ENCODE results near the gene RAP1GAP2.
"Not testable (repeated sequence)": the region's sequence is repeated elsewhere in the genome, so short reads cannot be mapped to it uniquely, and the experiment has no call there.

Gene RAP1GAP2

DNA sequence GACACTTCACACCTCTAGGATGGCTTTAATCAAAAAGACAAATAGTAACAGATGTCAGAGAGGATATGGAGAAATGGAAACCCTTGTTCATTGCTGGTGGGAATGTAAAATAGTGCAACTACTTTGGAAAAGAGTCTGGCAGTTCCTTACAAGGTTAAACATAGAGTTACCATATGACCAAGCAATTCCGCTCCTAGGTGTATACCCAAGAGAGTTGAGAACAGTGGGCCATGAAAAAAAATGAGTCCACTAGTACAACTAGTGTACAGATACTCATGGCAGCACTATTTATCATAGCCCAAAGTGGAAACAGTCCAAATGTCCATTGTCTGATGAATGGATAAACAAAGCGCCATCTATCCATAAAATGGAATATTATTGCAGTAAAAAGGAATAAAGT lies 228.1 kb downstream of the RAP1GAP2 start:
- H3K9me3 ChIP-seq = no peaks in the 10 kb centered on the region
- DNase-seq (ENCODE audit: low spot score in 2 of 2) = no peak
- no peaks in the 10 kb centered on the region for H3K36me3 ChIP-seq (replicated peaks)
- H3K4me3 ChIP-seq = no peak overlapping the region
- in situ Hi-C loops (cut with MboI; ENCODE audit: low sequenced_read_pairs) = loop anchor here (25.0 kb wide), 1 partner anchor 637 kb away; no protein-coding TSS in a partner anchor
- no peaks in the 10 kb centered on the region for H3K4me1 ChIP-seq
- H3K27me3 ChIP-seq (ENCODE audit: low read depth) = no peaks in the 10 kb centered on the region

- Histone ChIP-seq H3K9me3 (no peaks in the 10 kb centered on the region), H3K27me3 (ENCODE audit: low read depth) (no peaks in the 10 kb centered on the region), H3K36me3 (replicated peaks) (no peaks in the 10 kb centered on the region; the same call in 1 of the 2 replicates), H3K4me1 (no peaks in the 10 kb centered on the region), H3K4me3 (no peak overlapping the region)
- no peak for DNase-seq (ENCODE audit: low spot score in 2 of 2)
- in situ Hi-C loops (cut with MboI; ENCODE audit: low sequenced_read_pairs) = no loop called here
Measured at GRCh38 chr17:3025421-3026124, 229.3 kb downstream of the RAP1GAP2 start.

- no peaks in the 10 kb centered on the region for H3K9me3 ChIP-seq
- no peak overlapping the region for H3K4me3 ChIP-seq
- in situ Hi-C loops (cut with MboI; ENCODE audit: low sequenced_read_pairs) = no loop called here
- H3K4me1 ChIP-seq = no peaks in the 10 kb centered on the region
- no peaks in the 10 kb centered on the region; the same call in 1 of the 2 replicates for H3K36me3 ChIP-seq (replicated peaks)
- no peaks in the 10 kb centered on the region for H3K27me3 ChIP-seq (ENCODE audit: low read depth)
- DNase-seq (ENCODE audit: low spot score in 2 of 2) = no peak
Measured at GRCh38 chr17:3026125-3026855, 230.1 kb downstream of the RAP1GAP2 start.

DNA sequence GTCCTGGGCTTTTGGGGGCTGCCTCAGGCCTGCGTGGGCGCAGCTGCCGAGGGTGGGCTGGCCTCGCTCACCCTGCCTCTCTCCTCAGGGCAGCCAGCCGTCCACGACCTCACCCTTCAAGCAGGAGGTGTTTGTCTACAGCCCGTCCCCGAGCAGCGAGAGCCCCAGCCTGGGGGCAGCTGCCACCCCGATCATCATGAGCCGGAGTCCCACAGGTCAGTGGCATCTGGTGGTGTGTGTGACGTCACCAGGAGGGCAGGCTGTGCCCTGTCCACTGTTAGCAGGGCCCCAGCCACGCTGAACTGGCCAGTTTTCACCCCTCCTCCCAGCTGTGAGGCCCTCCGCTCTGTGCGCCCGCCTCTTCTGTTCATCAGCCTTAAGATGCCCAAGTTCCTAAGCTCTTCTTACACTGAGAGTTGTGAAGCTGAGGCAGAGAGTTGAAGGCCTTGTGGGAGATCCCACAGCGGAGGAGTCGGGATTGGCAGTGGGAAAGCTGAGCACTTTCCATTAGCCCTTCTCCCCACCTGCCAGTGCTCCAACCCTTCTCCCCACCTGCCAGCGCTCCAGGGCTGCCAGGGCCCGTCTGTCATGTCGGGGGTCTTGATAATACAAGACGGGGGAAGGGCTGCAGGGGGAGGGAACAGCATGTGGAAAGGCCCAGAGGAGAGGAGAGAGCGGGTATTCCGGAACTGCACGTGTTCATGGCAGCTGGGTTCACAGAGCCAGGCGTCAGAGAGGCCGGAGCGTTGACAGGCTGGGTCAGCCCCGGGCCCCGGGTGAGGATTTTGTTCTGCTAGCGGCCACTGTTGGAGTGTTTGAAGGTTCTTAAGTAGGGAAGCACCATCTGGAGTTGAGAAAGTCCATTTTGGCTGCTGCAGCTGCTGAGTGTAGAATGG lies 230.9 kb downstream of the RAP1GAP2 start:
- DNase-seq (ENCODE audit: low spot score in 2 of 2) = no peak
- no peaks in the 10 kb centered on the region for H3K9me3 ChIP-seq
- H3K4me1 ChIP-seq = no peaks in the 10 kb centered on the region
- H3K36me3 ChIP-seq (replicated peaks) = no peaks in the 10 kb centered on the region; the same call in 1 of the 2 replicates
- no peaks in the 10 kb centered on the region for H3K27me3 ChIP-seq (ENCODE audit: low read depth)
- no peak overlapping the region for H3K4me3 ChIP-seq
- in situ Hi-C loops (cut with MboI; ENCODE audit: low sequenced_read_pairs) = no loop called here

DNA sequence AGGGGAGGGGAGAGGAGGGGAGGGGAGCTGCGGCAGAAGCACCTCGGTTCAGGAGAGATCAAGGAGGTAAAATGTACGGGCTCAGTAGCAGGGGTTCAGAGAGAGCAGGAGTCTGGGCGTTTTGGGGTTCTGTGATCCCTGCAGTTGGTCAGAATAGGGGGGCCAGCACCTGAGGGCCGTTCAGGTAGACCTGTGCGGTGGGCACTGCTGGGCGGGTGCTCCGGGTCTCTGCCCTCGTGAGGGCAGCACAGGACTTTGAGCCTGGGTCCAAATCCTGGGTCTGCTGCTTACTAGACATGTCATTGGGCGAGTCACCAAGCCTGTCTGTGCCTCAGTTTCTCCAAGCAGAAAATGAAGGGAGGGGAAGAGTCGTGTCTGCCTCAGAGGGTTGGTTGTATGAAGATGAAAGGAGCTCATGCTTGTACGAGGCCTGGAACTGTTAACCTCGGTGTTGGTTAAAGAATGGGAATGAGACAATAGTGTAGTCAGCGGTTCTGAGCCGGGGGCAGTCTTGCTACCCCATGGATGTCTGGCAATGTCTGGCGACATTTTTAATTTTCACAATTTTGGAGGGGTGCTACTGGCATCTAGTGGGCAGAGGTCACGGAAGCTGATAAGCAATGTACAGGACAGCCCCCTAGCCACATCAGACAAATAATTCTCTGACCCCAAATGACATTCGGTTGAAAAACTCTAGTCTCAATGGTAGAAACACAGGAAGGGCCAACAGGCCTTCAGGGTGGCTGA lies 231.7 kb downstream of the RAP1GAP2 start:
- H3K9me3 ChIP-seq = no peaks in the 10 kb centered on the region
- in situ Hi-C loops (cut with MboI; ENCODE audit: low sequenced_read_pairs) = no loop called here

DNA sequence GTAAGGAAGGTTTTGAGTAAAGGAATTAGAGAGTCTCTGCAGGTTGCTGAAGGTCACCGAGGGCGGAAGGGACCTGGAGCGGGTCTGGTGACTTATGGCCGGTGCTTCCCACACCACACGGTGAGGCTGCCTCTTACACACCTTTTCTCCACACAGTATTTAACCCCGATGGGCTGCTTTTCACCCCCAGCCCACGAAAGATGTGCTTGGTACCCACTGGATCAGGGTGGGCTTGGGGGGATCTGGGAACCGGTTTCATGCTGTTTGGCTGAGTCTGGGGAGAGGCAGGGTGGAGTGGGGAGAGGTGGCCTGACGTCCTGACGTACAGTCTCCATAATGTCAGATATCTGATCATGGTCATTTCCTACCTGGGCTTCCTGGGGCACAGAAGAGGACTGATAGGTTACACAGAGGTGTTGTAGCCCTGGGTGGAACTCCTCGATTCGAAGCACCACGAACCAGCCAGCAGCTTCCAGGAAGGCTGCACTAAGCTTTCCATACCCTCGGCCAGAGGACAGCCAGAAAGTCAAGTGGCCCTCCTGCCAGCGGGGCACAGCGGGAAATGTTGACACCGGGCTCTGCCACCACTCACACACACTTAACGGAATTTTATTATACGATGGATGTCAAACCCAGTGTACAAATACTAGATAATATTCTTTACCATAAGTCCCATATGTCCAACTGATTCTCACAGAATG lies 233.1 kb downstream of the RAP1GAP2 start:
- H3K4me1 ChIP-seq = no peaks in the 10 kb centered on the region
- DNase-seq (ENCODE audit: low spot score in 2 of 2) = no peak
- H3K9me3 ChIP-seq = no peaks in the 10 kb centered on the region
- no peak overlapping the region for H3K4me3 ChIP-seq
- no peaks in the 10 kb centered on the region for H3K27me3 ChIP-seq (ENCODE audit: low read depth)
- H3K36me3 ChIP-seq (replicated peaks) = no peaks in the 10 kb centered on the region; the same call in 1 of the 2 replicates
- in situ Hi-C loops (cut with MboI; ENCODE audit: low sequenced_read_pairs) = no loop called here

More for the DNA sequence above, 231.7 kb downstream of the RAP1GAP2 start:
- H3K4me3 ChIP-seq = no peak overlapping the region
- no peaks in the 10 kb centered on the region for H3K27me3 ChIP-seq (ENCODE audit: low read depth)
- no peak for DNase-seq (ENCODE audit: low spot score in 2 of 2)
- H3K36me3 ChIP-seq (replicated peaks) = no peaks in the 10 kb centered on the region; the same call in 1 of the 2 replicates
- no peaks in the 10 kb centered on the region for H3K4me1 ChIP-seq

DNA sequence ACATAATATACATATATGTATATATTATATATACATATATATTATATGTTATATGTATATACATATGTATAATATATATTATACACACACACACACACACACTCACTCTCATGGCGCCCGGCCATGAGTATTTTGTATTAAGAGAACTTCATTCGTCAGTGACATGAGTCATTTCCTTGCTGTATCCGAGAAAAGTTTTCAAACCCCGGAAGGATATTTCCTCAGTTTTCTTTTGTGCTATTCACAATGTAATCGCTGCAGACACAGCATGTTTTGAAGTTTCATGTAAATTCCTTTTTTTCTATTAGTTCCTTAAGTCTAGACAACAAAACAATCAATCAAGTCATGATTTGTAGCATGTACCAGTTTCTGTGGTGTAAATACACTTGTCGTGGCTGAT lies 233.9 kb downstream of the RAP1GAP2 start:
- Histone ChIP-seq H3K4me3 (no peak overlapping the region), H3K27me3 (ENCODE audit: low read depth) (no peaks in the 10 kb centered on the region), H3K9me3 (no peaks in the 10 kb centered on the region), H3K36me3 (replicated peaks) (no peaks in the 10 kb centered on the region; the same call in 1 of the 2 replicates), H3K4me1 (no peaks in the 10 kb centered on the region)
- no peak for DNase-seq (ENCODE audit: low spot score in 2 of 2)
- in situ Hi-C loops (cut with MboI; ENCODE audit: low sequenced_read_pairs) = no loop called here

DNA sequence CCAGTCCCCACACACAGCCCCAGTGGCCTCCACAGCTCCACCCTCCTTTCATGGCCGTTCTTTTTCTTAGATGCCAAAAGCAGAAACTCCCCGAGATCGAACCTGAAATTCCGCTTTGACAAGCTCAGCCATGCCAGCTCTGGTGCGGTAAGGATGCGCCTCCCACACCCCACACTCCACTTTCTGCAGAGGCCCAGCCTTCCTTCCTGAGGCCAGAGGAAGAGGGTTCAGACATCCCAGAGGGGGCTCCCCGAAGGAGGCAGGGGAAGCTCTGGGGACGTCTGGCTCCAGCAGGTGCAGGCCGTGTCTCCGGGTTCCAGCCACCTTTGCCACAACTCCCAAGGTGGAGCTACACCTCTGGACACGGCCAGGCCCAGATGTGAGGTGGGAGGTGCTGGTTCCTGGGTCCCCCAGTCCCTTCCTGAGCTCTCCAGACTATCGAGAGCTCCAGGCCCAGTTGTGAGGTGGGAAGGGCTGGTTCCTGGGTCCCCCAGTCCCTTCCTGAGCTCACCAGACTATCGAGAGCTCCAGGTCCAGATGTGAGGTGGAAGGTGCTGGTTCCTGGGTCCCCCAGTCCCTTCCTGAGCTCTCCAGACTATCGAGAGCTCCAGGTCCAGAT lies 234.7 kb downstream of the RAP1GAP2 start:
- H3K36me3 ChIP-seq (replicated peaks); DNase-seq (ENCODE audit: low spot score in 2 of 2); in situ Hi-C loops (cut with MboI; ENCODE audit: low sequenced_read_pairs): not testable (repeated sequence)

DNA sequence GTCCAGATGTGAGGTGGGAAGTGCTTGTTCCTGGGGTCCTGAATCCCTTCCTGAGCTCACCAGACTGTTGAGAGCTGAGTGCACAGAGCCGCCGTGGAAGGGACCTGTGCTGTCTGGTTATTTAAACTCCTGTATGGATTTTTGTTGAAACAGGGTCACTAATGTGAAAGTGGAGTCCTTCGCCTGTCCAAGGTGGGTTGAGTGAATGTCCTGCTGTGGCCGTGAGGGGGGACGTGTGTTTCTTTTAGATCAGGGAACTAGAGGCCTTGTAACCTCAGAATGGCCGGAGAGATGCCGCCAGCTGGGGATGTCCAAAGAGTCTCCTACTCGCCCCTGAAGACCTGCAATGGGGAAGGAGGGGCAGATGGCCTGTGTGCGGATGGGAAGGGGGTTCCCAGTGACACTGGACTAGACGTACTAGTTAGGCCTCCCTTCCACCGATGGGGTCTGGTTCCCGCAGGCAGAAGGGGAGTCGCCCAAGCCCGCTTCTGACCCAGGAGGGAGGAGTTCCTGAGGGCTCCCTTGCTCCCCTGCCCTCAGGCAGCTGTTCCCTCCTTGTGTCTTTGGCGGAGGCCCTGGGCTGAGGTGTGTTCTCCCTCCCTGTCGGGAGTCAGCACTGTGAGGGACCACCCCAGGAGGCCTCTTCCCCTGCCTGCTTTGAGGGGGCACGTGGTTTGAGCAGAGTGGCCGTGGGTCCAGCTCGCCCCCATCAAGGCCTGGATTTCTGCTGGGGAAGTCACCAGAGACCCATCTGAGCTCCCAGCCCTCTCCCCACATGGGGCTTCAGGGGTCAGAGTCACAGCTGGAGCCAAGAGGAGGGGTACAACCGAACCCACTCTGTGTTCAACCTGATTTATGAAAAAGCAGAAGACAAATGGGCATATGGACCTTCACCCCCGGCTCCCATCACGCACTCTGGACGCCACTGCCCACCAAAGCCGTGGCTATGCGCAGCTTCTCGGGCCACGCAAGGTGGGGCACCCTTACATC lies 236.3 kb downstream of the RAP1GAP2 start:
- H3K4me1 ChIP-seq = no peaks in the 10 kb centered on the region
- no peaks in the 10 kb centered on the region; the same call in 1 of the 2 replicates for H3K36me3 ChIP-seq (replicated peaks)
- DNase-seq (ENCODE audit: low spot score in 2 of 2) = no peak
- H3K27me3 ChIP-seq (ENCODE audit: low read depth) = no peaks in the 10 kb centered on the region
- no peaks in the 10 kb centered on the region for H3K9me3 ChIP-seq
- no peak overlapping the region for H3K4me3 ChIP-seq
- in situ Hi-C loops (cut with MboI; ENCODE audit: low sequenced_read_pairs) = no loop called here

More for the DNA sequence above, 234.7 kb downstream of the RAP1GAP2 start:
- H3K9me3 ChIP-seq; H3K27me3 ChIP-seq (ENCODE audit: low read depth); H3K4me3 ChIP-seq; H3K4me1 ChIP-seq: not testable (repeated sequence)

- Histone ChIP-seq H3K27me3 (ENCODE audit: low read depth) (no peaks in the 10 kb centered on the region), H3K4me3 (no peak overlapping the region), H3K36me3 (replicated peaks) (no peaks in the 10 kb centered on the region; the same call in 1 of the 2 replicates), H3K9me3 (no peaks in the 10 kb centered on the region), H3K4me1 (no peaks in the 10 kb centered on the region)
- in situ Hi-C loops (cut with MboI; ENCODE audit: low sequenced_read_pairs) = no loop called here
- no peak for DNase-seq (ENCODE audit: low spot score in 2 of 2)
Measured at GRCh38 chr17:3033248-3033640, 237.0 kb downstream of the RAP1GAP2 start.

DNA sequence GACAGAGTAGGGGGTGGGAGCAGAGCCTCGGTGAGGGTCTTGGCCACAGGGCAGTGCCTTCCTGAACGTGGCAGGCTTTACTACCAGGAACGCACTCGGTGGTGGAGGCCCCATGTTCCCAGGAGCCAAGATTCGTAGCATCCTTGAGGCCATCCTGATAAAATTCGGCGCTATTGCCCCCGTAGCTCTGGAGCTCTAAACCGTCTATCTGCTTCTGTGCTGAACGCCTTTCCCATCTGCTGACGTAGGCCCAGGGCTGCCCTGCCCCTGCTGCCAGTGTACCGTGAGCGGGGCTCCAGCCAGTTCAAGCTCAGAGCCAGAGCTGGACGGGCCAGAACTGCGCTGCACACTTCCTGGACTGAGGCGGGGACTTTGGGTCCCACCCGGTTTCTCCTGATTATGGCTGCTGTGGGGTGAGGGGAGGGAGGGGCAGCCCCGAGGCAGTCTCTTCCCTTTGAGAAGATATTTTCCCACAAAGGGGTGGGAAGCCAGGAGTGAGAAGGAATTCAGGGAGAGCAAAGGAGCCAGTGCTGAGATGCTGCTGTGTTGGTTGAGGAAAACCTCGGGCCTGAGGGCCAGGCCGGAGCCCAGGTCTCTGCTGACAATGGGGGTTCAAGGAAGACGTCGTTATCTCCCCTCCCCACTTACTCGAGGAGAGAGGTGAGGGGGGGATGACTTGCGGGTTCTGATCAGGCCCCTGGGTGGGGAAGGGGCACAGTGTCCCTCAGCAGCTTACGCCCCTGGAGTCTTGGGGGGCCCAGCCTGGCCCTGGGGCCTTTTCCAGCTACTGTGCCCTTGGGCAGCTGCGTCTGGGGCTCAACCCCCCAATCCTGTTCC lies 237.7 kb downstream of the RAP1GAP2 start:
- H3K4me3 ChIP-seq = no peak overlapping the region
- H3K36me3 ChIP-seq (replicated peaks) = no peaks in the 10 kb centered on the region; the same call in 1 of the 2 replicates
- no peaks in the 10 kb centered on the region for H3K9me3 ChIP-seq
- in situ Hi-C loops (cut with MboI; ENCODE audit: low sequenced_read_pairs) = no loop called here
- H3K27me3 ChIP-seq (ENCODE audit: low read depth) = no peaks in the 10 kb centered on the region
- DNase-seq (ENCODE audit: low spot score in 2 of 2) = no peak
- H3K4me1 ChIP-seq = no peaks in the 10 kb centered on the region
